Adrenal gland (tissue), 5 donors: Measurements from ENCODE around the gene SFN.

Experiments
- POLR2A ChIP-seq, 2 donors: fragments of 450-650 bp; IDR thresholded peaks; one replicate each; pipeline ENCODE4 v1.6.1; 2017; ENCODE audit warnings: antibody characterized with exemption in 2 of 2, mild to moderate bottlenecking in 2 of 2, moderate library complexity in 1 of 2
- TF ChIP-seq, protein P1 (sequence below), 6 experiments: fragments of 450-650 bp in 4 of 6; fragments of 200-600 bp in 2 of 6; sonication (generic) in 1 of 6; IDR thresholded peaks; 1 replicate in 5 of 6; 2 replicates in 1 of 6; pipeline versions ENCODE4 v1.5.1 to v1.8.0; 2016 to 2021; ENCODE audit warnings: antibody characterized with exemption in 6 of 6, mild to moderate bottlenecking in 2 of 6, moderate library complexity in 1 of 6
- donor health status: DM: no; HTN: no; CAD: no.

DNA sequence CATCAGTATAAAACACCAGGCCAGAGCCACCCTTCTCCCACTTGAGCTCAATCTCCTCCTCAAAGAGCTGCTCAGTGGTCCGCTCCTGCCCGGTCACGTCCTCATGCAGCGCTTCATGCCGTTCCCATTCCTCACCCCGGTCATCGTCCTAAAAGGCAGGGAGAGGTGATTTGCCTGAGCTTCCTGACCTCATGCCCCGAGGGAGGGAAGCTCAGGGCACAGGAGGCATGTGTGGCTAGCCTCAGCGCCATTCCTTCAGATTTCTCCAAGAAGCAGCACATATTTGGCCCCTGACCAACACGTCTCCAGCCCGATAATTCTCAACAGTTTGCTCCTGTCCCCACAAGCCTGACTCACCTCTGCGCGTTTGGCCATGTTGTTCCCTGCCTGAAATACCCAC lies 31.3 kb downstream of the SFN start:
- TF ChIP-seq, protein P1, sequence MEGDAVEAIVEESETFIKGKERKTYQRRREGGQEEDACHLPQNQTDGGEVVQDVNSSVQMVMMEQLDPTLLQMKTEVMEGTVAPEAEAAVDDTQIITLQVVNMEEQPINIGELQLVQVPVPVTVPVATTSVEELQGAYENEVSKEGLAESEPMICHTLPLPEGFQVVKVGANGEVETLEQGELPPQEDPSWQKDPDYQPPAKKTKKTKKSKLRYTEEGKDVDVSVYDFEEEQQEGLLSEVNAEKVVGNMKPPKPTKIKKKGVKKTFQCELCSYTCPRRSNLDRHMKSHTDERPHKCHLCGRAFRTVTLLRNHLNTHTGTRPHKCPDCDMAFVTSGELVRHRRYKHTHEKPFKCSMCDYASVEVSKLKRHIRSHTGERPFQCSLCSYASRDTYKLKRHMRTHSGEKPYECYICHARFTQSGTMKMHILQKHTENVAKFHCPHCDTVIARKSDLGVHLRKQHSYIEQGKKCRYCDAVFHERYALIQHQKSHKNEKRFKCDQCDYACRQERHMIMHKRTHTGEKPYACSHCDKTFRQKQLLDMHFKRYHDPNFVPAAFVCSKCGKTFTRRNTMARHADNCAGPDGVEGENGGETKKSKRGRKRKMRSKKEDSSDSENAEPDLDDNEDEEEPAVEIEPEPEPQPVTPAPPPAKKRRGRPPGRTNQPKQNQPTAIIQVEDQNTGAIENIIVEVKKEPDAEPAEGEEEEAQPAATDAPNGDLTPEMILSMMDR (IDR thresholded peaks at IDR 0.05), result no peak
- no peak for TF ChIP-seq POLR2A (IDR thresholded peaks at IDR 0.05)
